Natural killer cell treated with Interleukin-12 subunit alpha and Interleukin-12 subunit beta and Interleukin-15 and Interleukin-18, amount 100 ng/mL, for 72 hours (primary cell): ENCODE results near the gene CMIP. TPM values are rescaled to one million over a fixed set of nuclear protein-coding genes. Genes with fewer than 3 reads are reported as not detected.

Experiments used
- ATAC-seq, 2 donors: fragments of 150-1000 bp; cut with Tn5 transposase in 1 of 2; sonication (Bioruptor Pico), chemical (Tn5 transposase) in 1 of 2; 2 replicates each; pipeline ENCODE4 v1.10.0; 2021
- DNase-seq: peaks from one replicate; pipeline ENCODE4 v3.0.0; 2022; ENCODE audit warnings: low spot score
- H3K27ac Mint-ChIP-seq, 2 donors: 1 replicate in 1 of 2; 2 replicates in 1 of 2; pipeline ENCODE4 v1.8.0; 2022; ENCODE audit warnings: mixed read lengths in 2 of 2, mild to moderate bottlenecking in 1 of 2, moderate library complexity in 1 of 2
- H3K27me3 Mint-ChIP-seq, 2 donors: 1 replicate in 1 of 2; 2 replicates in 1 of 2; pipeline ENCODE4 v1.8.0; 2022; ENCODE audit warnings: mixed read lengths in 2 of 2
- H3K36me3 Mint-ChIP-seq: one replicate; pipeline ENCODE4 v1.8.0; 2022; ENCODE audit warnings: mixed read lengths
- H3K4me1 Mint-ChIP-seq, 2 donors: 1 replicate in 1 of 2; 2 replicates in 1 of 2; pipeline ENCODE4 v1.8.0; 2022; ENCODE audit warnings: low read depth in 2 of 2, mixed read lengths in 2 of 2, mild to moderate bottlenecking in 1 of 2
- H3K4me3 Mint-ChIP-seq: one replicate; pipeline ENCODE4 v1.8.0; 2022; ENCODE audit warnings: mixed read lengths
- H3K9me3 Mint-ChIP-seq: 2 replicates; pipeline ENCODE4 v1.8.0; 2022; ENCODE audit warnings: mixed read lengths
- total RNA-seq, 2 donors: library from RNA; stranded (reverse); gene quantifications; one replicate each; pipeline ENCODE4 v1.2.3, GENCODE V29; 2022

Gene CMIP
- total RNA-seq, 2 donors from 2014 or later: 48.0 to 57.6 TPM

- Mint-ChIP-seq H3K9me3 (no peaks in the 10 kb centered on the region), H3K4me3 (no peak overlapping the region), H3K4me1 (peaks cover 19 to 20% of the 10 kb centered on the region in 2 donors), H3K27me3 (no peaks in the 10 kb centered on the region), H3K27ac (no peak overlapping the region), H3K36me3 (no peaks in the 10 kb centered on the region)
- DNase-seq (no peak), ATAC-seq (no peak)
These were observed 93.3 kb downstream of the CMIP start for GRCh38 chr16:81537721-81538561.

- no peaks in the 10 kb centered on the region for H3K27me3 Mint-ChIP-seq
- H3K36me3 Mint-ChIP-seq: no peaks in the 10 kb centered on the region
- no peak overlapping the region for H3K4me3 Mint-ChIP-seq
- no peaks in the 10 kb centered on the region for H3K9me3 Mint-ChIP-seq
- H3K27ac Mint-ChIP-seq: no peak overlapping the region
- no peak for DNase-seq
- H3K4me1 Mint-ChIP-seq: peaks cover 23 to 24% of the 10 kb centered on the region in 2 donors
- ATAC-seq: no peak
These were observed 94.6 kb downstream of the CMIP start for GRCh38 chr16:81539009-81539758.

- Mint-ChIP-seq H3K36me3 (no peaks in the 10 kb centered on the region), H3K27ac (no peak overlapping the region), H3K4me3 (no peak overlapping the region), H3K9me3 (no peaks in the 10 kb centered on the region), H3K27me3 (no peaks in the 10 kb centered on the region), H3K4me1 (peaks cover 30 to 31% of the 10 kb centered on the region in 2 donors)
- ATAC-seq (no peak), DNase-seq (no peak)
These were observed 95.3 kb downstream of the CMIP start for GRCh38 chr16:81539759-81540472.

- DNase-seq (no peak), ATAC-seq (no peak)
- no peaks in the 10 kb centered on the region for H3K9me3 Mint-ChIP-seq
- H3K27me3 Mint-ChIP-seq: no peaks in the 10 kb centered on the region
- H3K4me3 Mint-ChIP-seq: no peak overlapping the region
- peaks cover 34 to 39% of the 10 kb centered on the region in 2 donors for H3K4me1 Mint-ChIP-seq
- peak overlapping the region in 1 of 2 donors; percentile 45 for H3K27ac Mint-ChIP-seq
- no peaks in the 10 kb centered on the region for H3K36me3 Mint-ChIP-seq
These were observed 96.7 kb downstream of the CMIP start for GRCh38 chr16:81541314-81541713.

GRCh38 chr16:81542609-81543570 is 98.3 kb downstream of the CMIP start:
- H3K4me3 Mint-ChIP-seq: no peak overlapping the region
- H3K27ac Mint-ChIP-seq: no peak overlapping the region
- H3K36me3 Mint-ChIP-seq: no peaks in the 10 kb centered on the region
- peaks cover 40 to 41% of the 10 kb centered on the region in 2 donors for H3K4me1 Mint-ChIP-seq
- no peaks in the 10 kb centered on the region for H3K9me3 Mint-ChIP-seq
- H3K27me3 Mint-ChIP-seq: no peaks in the 10 kb centered on the region
- no peak for DNase-seq
- no peak for ATAC-seq

- no peak overlapping the region for H3K4me3 Mint-ChIP-seq
- peak overlapping the region in 1 of 2 donors; percentile 54 for H3K27ac Mint-ChIP-seq
- H3K36me3 Mint-ChIP-seq: no peaks in the 10 kb centered on the region
- DNase-seq (no peak), ATAC-seq (no peak)
- no peaks in the 10 kb centered on the region for H3K9me3 Mint-ChIP-seq
- peaks cover 37 to 41% of the 10 kb centered on the region in 2 donors for H3K4me1 Mint-ChIP-seq
- no peaks in the 10 kb centered on the region for H3K27me3 Mint-ChIP-seq
These were observed 99.0 kb downstream of the CMIP start for GRCh38 chr16:81543571-81543970.

- Mint-ChIP-seq H3K9me3 (no peaks in the 10 kb centered on the region), H3K27ac (peak overlapping the region in 1 of 2 donors; percentile 19)
- ATAC-seq: peak in 1 of 2 donors; percentile 20
These were observed 99.7 kb downstream of the CMIP start for GRCh38 chr16:81544261-81544660.

GRCh38 chr16:81544700-81545271 is 100.2 kb downstream of the CMIP start:
- Mint-ChIP-seq H3K27ac (peak overlapping the region in 1 of 2 donors; percentile 19), H3K9me3 (no peaks in the 10 kb centered on the region), H3K36me3 (no peaks in the 10 kb centered on the region), H3K4me1 (peaks cover 36 to 39% of the 10 kb centered on the region in 2 donors), H3K27me3 (no peaks in the 10 kb centered on the region), H3K4me3 (peak overlapping the region; percentile 36)
- DNase-seq (no peak), ATAC-seq (peak in 1 of 2 donors; percentile 41)

More at GRCh38 chr16:81544261-81544660, 99.7 kb downstream of the CMIP start:
- DNase-seq: no peak
- H3K36me3 Mint-ChIP-seq: no peaks in the 10 kb centered on the region
- H3K4me1 Mint-ChIP-seq: peaks cover 37 to 41% of the 10 kb centered on the region in 2 donors
- no peaks in the 10 kb centered on the region for H3K27me3 Mint-ChIP-seq
- peak overlapping the region; percentile 36 for H3K4me3 Mint-ChIP-seq

- DNase-seq (no peak), ATAC-seq (no peak)
- Mint-ChIP-seq H3K36me3 (no peaks in the 10 kb centered on the region), H3K4me3 (no peak overlapping the region), H3K9me3 (no peaks in the 10 kb centered on the region), H3K27me3 (no peaks in the 10 kb centered on the region), H3K4me1 (peaks cover 41 to 47% of the 10 kb centered on the region in 2 donors), H3K27ac (peak overlapping the region in 1 of 2 donors; percentile 56)
These were observed 101.1 kb downstream of the CMIP start for GRCh38 chr16:81545470-81546250.

GRCh38 chr16:81546781-81547180 is 102.2 kb downstream of the CMIP start:
- H3K27me3 Mint-ChIP-seq: no peaks in the 10 kb centered on the region
- H3K9me3 Mint-ChIP-seq: no peaks in the 10 kb centered on the region
- H3K4me3 Mint-ChIP-seq: no peak overlapping the region
- DNase-seq (no peak), ATAC-seq (no peak)
- peak overlapping the region in 1 of 2 donors; percentile 56 for H3K27ac Mint-ChIP-seq
- H3K4me1 Mint-ChIP-seq: peaks cover 48 to 54% of the 10 kb centered on the region in 2 donors
- no peaks in the 10 kb centered on the region for H3K36me3 Mint-ChIP-seq

- H3K4me3 Mint-ChIP-seq: no peak overlapping the region
- no peaks in the 10 kb centered on the region for H3K27me3 Mint-ChIP-seq
- H3K36me3 Mint-ChIP-seq: no peaks in the 10 kb centered on the region
- H3K4me1 Mint-ChIP-seq: peaks cover 53 to 55% of the 10 kb centered on the region in 2 donors
- DNase-seq (no peak), ATAC-seq (no peak)
- H3K9me3 Mint-ChIP-seq: no peaks in the 10 kb centered on the region
- no peak overlapping the region for H3K27ac Mint-ChIP-seq
These were observed 102.8 kb downstream of the CMIP start for GRCh38 chr16:81547194-81547938.
